GM18511 (cell line): Measurements from ENCODE around the gene NOS1AP.

Experiments used
- ATAC-seq: cut with Tn5 transposase; IDR thresholded peaks from one replicate; pipeline ENCODE4 v1.9.1; 2021; ENCODE audit warnings: mild to moderate bottlenecking, moderate library complexity; ENCODE audit not compliant: unreplicated experiment

NOS1AP gene

GRCh38 chr1:162359523-162360236 lies 290.2 kb downstream of the NOS1AP start:
- ATAC-seq, result no peak

GRCh38 chr1:162360237-162360873 lies 290.9 kb downstream of the NOS1AP start:
- ATAC-seq, result no peak

GRCh38 chr1:162360874-162361260 lies 291.4 kb downstream of the NOS1AP start:
- no peak for ATAC-seq

GRCh38 chr1:162361349-162361748 lies 291.9 kb downstream of the NOS1AP start:
- ATAC-seq, result peak; percentile 61

- no peak for ATAC-seq
Measured at GRCh38 chr1:162363823-162364222, 294.3 kb downstream of the NOS1AP start.

- ATAC-seq, result no peak
Measured at GRCh38 chr1:162364498-162364897, 295.0 kb downstream of the NOS1AP start.

- no peak for ATAC-seq
Measured at GRCh38 chr1:162365284-162366020, 296.0 kb downstream of the NOS1AP start.

GRCh38 chr1:162366149-162366548 lies 296.7 kb downstream of the NOS1AP start:
- ATAC-seq, result no peak

- no peak for ATAC-seq
Measured at GRCh38 chr1:162366671-162367070, 297.2 kb downstream of the NOS1AP start.

- ATAC-seq, result no peak
Measured at GRCh38 chr1:162367073-162367472, 297.6 kb downstream of the NOS1AP start.

GRCh38 chr1:162367772-162368171 lies 298.3 kb downstream of the NOS1AP start:
- no peak for ATAC-seq

GRCh38 chr1:162368451-162368850 lies 299.0 kb downstream of the NOS1AP start:
- no peak for ATAC-seq

GRCh38 chr1:162369571-162369970 lies 300.1 kb downstream of the NOS1AP start:
- no peak for ATAC-seq

- ATAC-seq, result no peak
Measured at GRCh38 chr1:162370161-162370560, 300.7 kb downstream of the NOS1AP start.

GRCh38 chr1:162370721-162371120 lies 301.2 kb downstream of the NOS1AP start:
- ATAC-seq, result no peak

GRCh38 chr1:162371611-162372010 lies 302.1 kb downstream of the NOS1AP start:
- no peak for ATAC-seq

- no peak for ATAC-seq
Measured at GRCh38 chr1:162372159-162373071, 302.9 kb downstream of the NOS1AP start.

GRCh38 chr1:162373072-162373427 lies 303.6 kb downstream of the NOS1AP start:
- no peak for ATAC-seq

- ATAC-seq, result no peak
Measured at GRCh38 chr1:162373541-162374260, 304.2 kb downstream of the NOS1AP start.

- ATAC-seq, result no peak
Measured at GRCh38 chr1:162374406-162374805, 304.9 kb downstream of the NOS1AP start.
